PFSK-1 (cell line): ENCODE results near the gene LAGE3.

ENCODE experiments used
- FOXP2 ChIP-seq: optimal IDR thresholded peaks from 2 replicates; pipeline ENCODE3; 2011; ENCODE audit warnings: borderline replicate concordance, control low read depth, inconsistent platforms; ENCODE audit not compliant: insufficient read depth; ENCODE audit errors: extremely low read length, extremely low read depth
- POLR2AphosphoS5 ChIP-seq: IDR thresholded peaks from 2 replicates; pipeline ENCODE4 v1.6.1; 2012; ENCODE audit warnings: low read depth, mild to moderate bottlenecking, control low read depth, low read length, moderate library complexity
- SIN3A ChIP-seq: IDR thresholded peaks from 2 replicates; pipeline ENCODE4 v1.6.1; 2012; ENCODE audit warnings: mild to moderate bottlenecking, low read length, moderate library complexity, borderline replicate concordance; ENCODE audit not compliant: insufficient read depth
- TAF1 ChIP-seq: IDR thresholded peaks from 2 replicates; pipeline ENCODE4 v1.6.1; 2012; ENCODE audit warnings: low read length, control low read depth, borderline replicate concordance; ENCODE audit not compliant: insufficient read depth
- TF ChIP-seq, protein P1 (sequence below), 2 experiments: IDR thresholded peaks; 2 replicates each; pipeline versions ENCODE4 v1.6.1 to v1.8.0; 2011 to 2012; ENCODE audit warnings: low read depth in 2 of 2, low read length in 2 of 2, control low read depth in 1 of 2, inconsistent platforms in 1 of 2, mild to moderate bottlenecking in 1 of 2, moderate library complexity in 1 of 2; ENCODE audit not compliant: insufficient read depth in 1 of 2

LAGE3 gene

DNA sequence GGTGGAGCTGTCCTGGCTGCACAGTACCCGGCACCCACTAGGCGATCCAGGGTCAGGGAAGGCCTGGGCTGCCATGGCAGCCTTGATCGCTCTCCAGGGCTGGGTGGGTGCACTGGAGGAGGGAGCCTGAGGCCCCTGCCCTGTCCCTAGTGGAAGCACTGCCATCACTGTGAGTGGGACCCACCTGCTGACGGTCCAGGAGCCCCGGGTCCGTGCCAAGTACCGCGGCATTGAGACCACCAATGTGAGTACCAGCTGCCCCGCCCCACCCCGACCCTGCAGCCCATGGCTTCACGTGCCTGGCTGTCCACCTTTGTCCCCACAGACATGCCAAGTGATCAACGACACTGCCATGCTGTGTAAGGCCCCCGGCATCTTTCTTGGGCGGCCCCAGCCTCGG is 12.2 kb downstream of the LAGE3 start:
- TF ChIP-seq, protein P1, sequence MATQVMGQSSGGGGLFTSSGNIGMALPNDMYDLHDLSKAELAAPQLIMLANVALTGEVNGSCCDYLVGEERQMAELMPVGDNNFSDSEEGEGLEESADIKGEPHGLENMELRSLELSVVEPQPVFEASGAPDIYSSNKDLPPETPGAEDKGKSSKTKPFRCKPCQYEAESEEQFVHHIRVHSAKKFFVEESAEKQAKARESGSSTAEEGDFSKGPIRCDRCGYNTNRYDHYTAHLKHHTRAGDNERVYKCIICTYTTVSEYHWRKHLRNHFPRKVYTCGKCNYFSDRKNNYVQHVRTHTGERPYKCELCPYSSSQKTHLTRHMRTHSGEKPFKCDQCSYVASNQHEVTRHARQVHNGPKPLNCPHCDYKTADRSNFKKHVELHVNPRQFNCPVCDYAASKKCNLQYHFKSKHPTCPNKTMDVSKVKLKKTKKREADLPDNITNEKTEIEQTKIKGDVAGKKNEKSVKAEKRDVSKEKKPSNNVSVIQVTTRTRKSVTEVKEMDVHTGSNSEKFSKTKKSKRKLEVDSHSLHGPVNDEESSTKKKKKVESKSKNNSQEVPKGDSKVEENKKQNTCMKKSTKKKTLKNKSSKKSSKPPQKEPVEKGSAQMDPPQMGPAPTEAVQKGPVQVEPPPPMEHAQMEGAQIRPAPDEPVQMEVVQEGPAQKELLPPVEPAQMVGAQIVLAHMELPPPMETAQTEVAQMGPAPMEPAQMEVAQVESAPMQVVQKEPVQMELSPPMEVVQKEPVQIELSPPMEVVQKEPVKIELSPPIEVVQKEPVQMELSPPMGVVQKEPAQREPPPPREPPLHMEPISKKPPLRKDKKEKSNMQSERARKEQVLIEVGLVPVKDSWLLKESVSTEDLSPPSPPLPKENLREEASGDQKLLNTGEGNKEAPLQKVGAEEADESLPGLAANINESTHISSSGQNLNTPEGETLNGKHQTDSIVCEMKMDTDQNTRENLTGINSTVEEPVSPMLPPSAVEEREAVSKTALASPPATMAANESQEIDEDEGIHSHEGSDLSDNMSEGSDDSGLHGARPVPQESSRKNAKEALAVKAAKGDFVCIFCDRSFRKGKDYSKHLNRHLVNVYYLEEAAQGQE (IDR thresholded peaks at IDR 0.05; ENCODE audit: insufficient read depth in 1 of 2, low read depth in 2 of 2, low read length in 2 of 2) = no peak
- TF ChIP-seq POLR2AphosphoS5 = no peak
- no peak for TF ChIP-seq TAF1
- no peak for TF ChIP-seq FOXP2
- no peak for TF ChIP-seq SIN3A

DNA sequence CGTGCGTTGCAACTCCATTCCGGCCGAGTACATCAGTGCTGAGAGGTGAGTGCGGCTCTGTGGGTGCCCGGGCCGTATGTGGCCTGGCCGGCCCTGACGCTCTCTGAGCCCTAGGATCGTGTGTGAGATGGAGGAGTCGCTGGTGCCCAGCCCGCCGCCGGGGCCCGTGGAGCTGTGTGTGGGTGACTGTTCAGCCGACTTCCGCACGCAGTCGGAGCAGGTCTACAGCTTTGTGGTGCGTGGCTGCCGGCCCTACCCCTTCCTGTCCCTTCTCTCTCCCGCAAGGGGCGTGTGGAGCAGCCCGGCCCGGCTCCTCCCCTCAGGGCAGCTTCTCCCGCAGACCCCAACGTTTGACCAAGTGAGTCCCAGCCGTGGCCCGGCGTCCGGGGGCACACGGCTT is 13.0 kb downstream of the LAGE3 start:
- TF ChIP-seq TAF1 (no peak), POLR2AphosphoS5 (no peak), SIN3A (no peak), FOXP2 (no peak)
- TF ChIP-seq, protein P1 (IDR thresholded peaks at IDR 0.05; ENCODE audit: insufficient read depth in 1 of 2, low read depth in 2 of 2, low read length in 2 of 2) = no peak

DNA sequence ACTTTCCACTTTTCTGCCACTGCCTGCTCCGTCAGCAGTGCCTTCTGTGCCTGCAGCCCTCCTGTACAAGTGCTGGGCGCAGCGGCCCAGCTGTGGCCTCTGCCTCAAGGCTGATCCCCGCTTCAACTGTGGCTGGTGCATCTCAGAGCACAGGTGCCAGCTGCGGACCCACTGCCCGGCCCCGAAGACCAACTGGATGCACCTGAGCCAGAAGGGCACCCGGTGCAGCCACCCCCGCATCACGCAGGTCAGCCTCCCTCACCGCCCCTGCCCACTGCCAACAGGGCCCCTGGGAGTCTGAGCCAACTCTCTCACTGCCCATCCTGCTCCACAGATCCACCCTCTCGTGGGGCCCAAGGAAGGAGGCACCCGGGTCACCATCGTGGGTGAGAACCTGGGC is 13.5 kb downstream of the LAGE3 start:
- TF ChIP-seq TAF1 (no peak), POLR2AphosphoS5 (no peak), SIN3A (no peak), FOXP2 (no peak)
- TF ChIP-seq, protein P1 (IDR thresholded peaks at IDR 0.05; ENCODE audit: insufficient read depth in 1 of 2, low read depth in 2 of 2, low read length in 2 of 2) = no peak

DNA sequence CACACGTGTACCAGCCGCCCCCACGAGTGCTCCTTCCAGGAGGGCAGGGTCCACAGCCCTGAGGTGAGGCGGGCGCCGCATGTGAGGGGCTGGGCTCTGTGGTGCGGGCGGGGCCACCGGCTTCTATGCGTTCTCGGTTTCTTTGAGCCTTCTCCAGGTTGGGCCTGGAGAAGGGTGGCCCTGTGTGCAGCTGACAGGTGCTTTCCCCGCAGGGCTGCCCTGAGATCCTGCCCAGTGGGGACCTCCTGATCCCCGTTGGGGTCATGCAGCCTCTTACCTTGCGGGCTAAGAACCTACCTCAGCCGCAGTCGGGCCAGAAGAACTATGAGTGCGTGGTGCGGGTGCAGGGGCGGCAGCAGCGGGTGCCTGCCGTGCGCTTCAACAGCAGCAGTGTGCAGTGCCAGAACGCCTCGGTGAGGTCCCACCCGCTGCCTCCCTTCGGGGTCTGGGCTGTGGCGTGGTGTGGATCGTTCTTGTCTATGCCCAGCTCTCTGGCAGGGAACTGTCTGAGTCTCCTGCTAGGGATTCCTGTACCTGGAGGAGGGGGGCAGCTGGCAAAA is 14.2 kb downstream of the LAGE3 start:
- TF ChIP-seq TAF1 = no peak

DNA sequence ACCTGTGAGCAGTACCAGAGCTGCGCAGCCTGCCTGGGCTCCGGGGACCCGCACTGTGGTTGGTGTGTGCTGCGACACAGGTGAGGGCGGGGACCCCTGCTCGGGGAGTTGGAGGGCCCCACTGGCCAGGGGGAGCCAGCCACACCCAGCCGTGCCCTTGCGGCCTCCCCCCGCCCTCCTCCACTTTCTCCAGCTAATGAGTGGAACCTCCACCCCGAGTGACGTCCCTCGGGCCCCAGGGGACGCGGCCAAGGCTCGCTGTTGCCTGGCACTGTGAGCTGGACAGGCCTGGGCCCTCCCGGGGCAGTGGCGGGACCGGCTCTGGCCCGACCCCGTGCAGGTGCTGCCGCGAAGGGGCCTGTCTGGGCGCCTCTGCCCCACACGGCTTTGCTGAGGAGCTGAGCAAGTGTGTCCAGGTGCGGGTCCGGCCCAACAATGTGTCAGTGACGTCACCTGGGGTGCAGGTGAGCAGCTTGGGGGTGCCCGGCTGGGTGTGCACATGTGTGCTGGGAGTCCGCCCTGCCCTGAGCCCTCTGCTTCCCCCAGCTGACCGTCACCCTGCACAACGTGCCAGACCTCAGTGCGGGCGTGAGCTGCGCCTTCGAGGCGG is 15.4 kb downstream of the LAGE3 start:
- TF ChIP-seq FOXP2 (no peak), TAF1 (no peak), SIN3A (no peak), POLR2AphosphoS5 (no peak)
- TF ChIP-seq, protein P1 (IDR thresholded peaks at IDR 0.05; ENCODE audit: insufficient read depth in 1 of 2, low read depth in 2 of 2, low read length in 2 of 2) = no peak
